Adrenal gland (tissue), 12 donors: ENCODE data around the gene PAQR8. TPM values are rescaled to one million over a fixed set of nuclear protein-coding genes. Genes with fewer than 3 reads are reported as not detected.

Source experiments
- DNase-seq, 7 donors: peaks; one replicate each; pipeline ENCODE4 v3.0.0-alpha.2; 2019 to 2020
- H3K27ac ChIP-seq, 5 donors: fragments of 200-600 bp; sonication (generic) in 4 of 5; 1 replicate in 3 of 5; 2 replicates in 2 of 5; pipeline versions ENCODE4 v1.5.1 to v1.8.0; 2016 to 2020; ENCODE audit warnings: mild to moderate bottlenecking in 1 of 5
- H3K27me3 ChIP-seq: fragments of 200-600 bp; 2 replicates; pipeline ENCODE4 v1.8.0; 2021
- H3K36me3 ChIP-seq, 2 donors: fragments of 200-600 bp; replicated peaks in 1 of 2; 1 replicate in 1 of 2; 2 replicates in 1 of 2; pipeline versions ENCODE4 v1.5.1 to v1.8.0; 2018 to 2022
- H3K4me1 ChIP-seq, 2 donors: fragments of 200-600 bp; replicated peaks in 1 of 2; 1 replicate in 1 of 2; 2 replicates in 1 of 2; pipeline versions ENCODE4 v1.5.1 to v1.8.0; 2018 to 2021
- H3K4me3 ChIP-seq, 4 donors: fragments of 200-600 bp; sonication (generic) in 3 of 4; one replicate each; pipeline ENCODE4 v1.5.1; 2016 to 2018
- H3K9me3 ChIP-seq, 3 donors: fragments of 200-600 bp; sonication (generic) in 1 of 3; replicated peaks in 1 of 3; 1 replicate in 2 of 3; 2 replicates in 1 of 3; pipeline versions ENCODE4 v1.5.1 to v1.8.0; 2016 to 2021
- CTCF ChIP-seq, 6 experiments: fragments of 450-650 bp in 4 of 6; fragments of 200-600 bp in 2 of 6; sonication (generic) in 1 of 6; IDR thresholded peaks; 1 replicate in 5 of 6; 2 replicates in 1 of 6; pipeline versions ENCODE4 v1.5.1 to v1.8.0; 2016 to 2021; ENCODE audit warnings: antibody characterized with exemption in 6 of 6, mild to moderate bottlenecking in 2 of 6, moderate library complexity in 1 of 6
- POLR2A ChIP-seq, 2 donors: fragments of 450-650 bp; IDR thresholded peaks; one replicate each; pipeline ENCODE4 v1.6.1; 2017; ENCODE audit warnings: antibody characterized with exemption in 2 of 2, mild to moderate bottlenecking in 2 of 2, moderate library complexity in 1 of 2
- WGBS, 4 donors: extraction: QIAGEN DNeasy Blood & Tissue Kit in 2 of 4; methylation state at CpG; one replicate each; pipeline versions ENCODE4 v1.1.5 to v1.1.7; 2013 to 2017; 5-methylcytosine and 5-hydroxymethylcytosine counted together
- intact Hi-C, 2 donors: fragments of 100-400 bp; cut with DNase I; formaldehyde crosslinking; loops; one replicate each; pipeline versions ENCODE4 v1.14.1 to v1.15.0; 2022 to 2023
- polyA plus RNA-seq, 3 donors: library from polyadenylated mRNA; stranded (reverse); fragments of 200-250 nt in 2 of 3; fragments of 350-450 nt in 1 of 3; fragmentation: Illumina TruSeq in 1 of 3; extraction: RNeasy Lipid Tissue Mini Kit (QIAGEN cat#74804) in 1 of 3; gene quantifications; one replicate each; pipeline ENCODE4 v1.2.3, GENCODE V29; 2013 to 2014
- total RNA-seq, 9 donors: library from RNA; depleted of rRNA in 4 of 9; stranded (reverse); fragments of >200 nt in 4 of 9; fragments of 120-200 nt in 1 of 9; fragmentation: NEBNext Ultra II Directional in 1 of 9; extraction: Animal tissue kit (Norgen Biotek cat#: 25700) in 1 of 9; gene quantifications; one replicate each; pipeline versions ENCODE4 v1.1.0 to v1.2.4, GENCODE V29; 2013 to 2023
- donor health status: healthy with polysubstance abuse.
- donor health status: Bipolar disorder and iron deficiency.
- donor health status: DM: yes; HTN: yes; CAD: no.
- donor health status: DM: no; HTN: no; CAD: no.
- donor health status: DM: no; HTN: no; CAD: no.
- donor health status: DM: yes; HTN: yes; CAD: no.

The PAQR8 gene
- total and polyA plus RNA-seq, 12 donors, result 2.3 to 17.1 (median 6.2) TPM

DNA sequence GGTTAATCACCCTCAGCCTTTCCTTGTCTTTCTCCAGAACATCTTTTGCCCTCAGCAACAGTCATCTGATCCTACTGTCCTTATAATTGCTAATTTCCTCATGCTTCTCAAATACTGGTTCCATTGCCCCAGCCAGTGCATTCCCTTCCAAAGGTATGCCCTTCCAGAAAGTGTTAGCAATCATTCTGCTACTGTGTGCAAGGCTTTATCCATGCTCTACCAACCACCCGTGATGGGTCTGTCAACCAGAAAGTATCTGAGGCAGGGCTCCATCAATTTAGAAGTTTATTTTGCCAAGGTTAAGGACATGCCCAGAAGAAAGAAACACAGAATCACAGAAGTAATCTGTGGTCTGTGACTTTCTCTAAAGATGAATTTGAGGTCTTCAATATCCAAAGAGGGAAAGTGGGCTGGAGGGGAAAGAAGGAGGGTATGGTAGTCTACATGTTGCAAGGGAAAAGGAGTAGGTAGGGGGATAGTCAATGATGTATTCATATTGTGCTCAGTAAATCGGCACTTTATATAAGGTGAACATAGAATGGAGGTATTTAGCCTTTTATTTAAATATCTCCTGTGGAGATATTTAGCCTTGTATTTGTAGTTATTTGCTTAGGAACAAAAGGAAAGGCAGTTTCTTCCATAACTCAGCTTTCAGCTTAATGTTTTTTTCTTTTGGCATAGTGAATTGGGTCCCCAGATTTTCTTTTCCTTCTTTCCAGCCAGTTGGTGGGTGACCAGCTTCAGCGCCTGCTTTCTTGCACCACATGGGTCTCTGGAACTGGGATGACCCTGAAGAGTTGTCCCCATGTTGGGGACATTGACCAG, 35.2 kb upstream of the PAQR8 start:
- 91 to 96% (median 94%) methylated on average over 3 of the region's 3 CpGs for WGBS, 4 donors
- TF ChIP-seq CTCF (IDR thresholded peaks at IDR 0.05), result no peak
- no peak for TF ChIP-seq POLR2A (IDR thresholded peaks at IDR 0.05)
- no peaks in the 10 kb centered on the region for H3K9me3 ChIP-seq
- no peaks in the 10 kb centered on the region for H3K36me3 ChIP-seq
- no peaks in the 10 kb centered on the region for H3K4me1 ChIP-seq
- no peak for DNase-seq
- H3K4me3 ChIP-seq, result no peak overlapping the region
- H3K27me3 ChIP-seq, result no peaks in the 10 kb centered on the region
- H3K27ac ChIP-seq, result no peak overlapping the region
- intact Hi-C loops, result no loop called here

GRCh38 chr6:52328303-52328662, 33.7 kb upstream of the PAQR8 start:
- no peaks in the 10 kb centered on the region for H3K27me3 ChIP-seq
- H3K27ac ChIP-seq, result no peak overlapping the region
- no peaks in the 10 kb centered on the region for H3K36me3 ChIP-seq
- WGBS, 4 donors, result 28 to 45% (median 32%) methylated on average over 2 of the region's 2 CpGs
- intact Hi-C loops, result no loop called here
- H3K4me1 ChIP-seq, result no peaks in the 10 kb centered on the region
- H3K9me3 ChIP-seq, result no peaks in the 10 kb centered on the region
- no peak for TF ChIP-seq CTCF (IDR thresholded peaks at IDR 0.05)
- DNase-seq, result peak in 1 of 7 donors; percentile 23
- no peak overlapping the region for H3K4me3 ChIP-seq

- 67 to 79% (median 74%) methylated on average over 2 of the region's 2 CpGs for WGBS, 4 donors
- Histone ChIP-seq H3K4me1 (no peaks in the 10 kb centered on the region), H3K4me3 (no peak overlapping the region), H3K27me3 (no peaks in the 10 kb centered on the region), H3K36me3 (no peaks in the 10 kb centered on the region), H3K9me3 (no peaks in the 10 kb centered on the region), H3K27ac (no peak overlapping the region)
- TF ChIP-seq CTCF (IDR thresholded peaks at IDR 0.05), result no peak
- intact Hi-C loops, result no loop called here
- no peak for DNase-seq
Observed at GRCh38 chr6:52328729-52329128, 33.2 kb upstream of the PAQR8 start.

GRCh38 chr6:52330470-52330869, 31.5 kb upstream of the PAQR8 start:
- intact Hi-C loops, result no loop called here
- H3K4me1 ChIP-seq, result no peaks in the 10 kb centered on the region
- TF ChIP-seq POLR2A (IDR thresholded peaks at IDR 0.05) (no peak), CTCF (IDR thresholded peaks at IDR 0.05) (no peak)
- no peaks in the 10 kb centered on the region for H3K9me3 ChIP-seq
- no peak for DNase-seq
- WGBS, 4 donors, result 71 to 87% (median 82%) methylated on average over 2 of the region's 2 CpGs
- H3K4me3 ChIP-seq, result no peak overlapping the region
- H3K27me3 ChIP-seq, result no peaks in the 10 kb centered on the region
- no peak overlapping the region for H3K27ac ChIP-seq
- no peaks in the 10 kb centered on the region for H3K36me3 ChIP-seq
